NAMALWA (cell line): ENCODE results near the gene HYAL2.
"Not testable (repeated sequence)": the region's sequence is repeated elsewhere in the genome, so short reads cannot be mapped to it uniquely, and the experiment has no call there.

Experiments used
- DNase-seq: peaks from one replicate; pipeline ENCODE4 v3.0.0-alpha.2; 2015; ENCODE audit warnings: low spot score

HYAL2 gene

DNA sequence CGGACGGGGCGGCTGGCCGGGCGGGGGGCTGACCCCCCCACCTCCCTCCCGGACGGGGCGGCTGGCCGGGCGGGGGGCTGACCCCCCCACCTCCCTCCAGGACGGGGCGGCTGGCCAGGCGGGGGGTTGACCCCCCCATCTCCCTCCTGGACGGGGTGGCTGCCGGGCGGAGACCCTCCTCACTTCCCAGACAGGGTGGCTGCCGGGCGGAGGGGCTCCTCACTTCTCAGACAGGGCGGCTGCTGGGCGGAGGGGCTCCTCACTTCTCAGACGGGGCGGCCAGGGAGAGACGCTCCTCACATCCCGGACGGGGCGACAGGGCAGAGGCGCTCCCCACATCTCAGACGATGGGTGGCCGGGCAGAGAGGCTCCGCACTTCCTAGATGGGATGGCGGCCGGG, 10.5 kb downstream of the HYAL2 start:
- DNase-seq: not testable (repeated sequence)

DNA sequence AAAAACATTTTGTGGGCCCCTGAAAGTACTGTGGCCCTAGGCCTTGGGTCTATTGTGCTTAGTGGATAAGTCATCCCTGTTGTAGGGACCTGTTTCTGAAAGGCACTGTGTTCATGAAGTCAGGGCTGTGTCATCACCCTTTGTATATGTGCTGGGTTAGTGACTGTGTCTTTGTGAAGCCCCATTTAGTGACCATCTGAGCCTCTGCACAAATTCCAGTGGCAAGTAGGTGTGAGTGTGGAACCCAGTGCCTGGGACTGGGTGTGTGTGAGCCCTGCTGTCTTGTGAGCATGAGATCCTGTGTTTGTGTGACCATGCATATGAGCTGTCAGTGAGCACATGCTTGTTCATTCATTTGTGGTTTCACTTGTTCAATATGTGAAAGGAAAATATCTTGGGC, 17.9 kb downstream of the HYAL2 start:
- DNase-seq: no peak

DNA sequence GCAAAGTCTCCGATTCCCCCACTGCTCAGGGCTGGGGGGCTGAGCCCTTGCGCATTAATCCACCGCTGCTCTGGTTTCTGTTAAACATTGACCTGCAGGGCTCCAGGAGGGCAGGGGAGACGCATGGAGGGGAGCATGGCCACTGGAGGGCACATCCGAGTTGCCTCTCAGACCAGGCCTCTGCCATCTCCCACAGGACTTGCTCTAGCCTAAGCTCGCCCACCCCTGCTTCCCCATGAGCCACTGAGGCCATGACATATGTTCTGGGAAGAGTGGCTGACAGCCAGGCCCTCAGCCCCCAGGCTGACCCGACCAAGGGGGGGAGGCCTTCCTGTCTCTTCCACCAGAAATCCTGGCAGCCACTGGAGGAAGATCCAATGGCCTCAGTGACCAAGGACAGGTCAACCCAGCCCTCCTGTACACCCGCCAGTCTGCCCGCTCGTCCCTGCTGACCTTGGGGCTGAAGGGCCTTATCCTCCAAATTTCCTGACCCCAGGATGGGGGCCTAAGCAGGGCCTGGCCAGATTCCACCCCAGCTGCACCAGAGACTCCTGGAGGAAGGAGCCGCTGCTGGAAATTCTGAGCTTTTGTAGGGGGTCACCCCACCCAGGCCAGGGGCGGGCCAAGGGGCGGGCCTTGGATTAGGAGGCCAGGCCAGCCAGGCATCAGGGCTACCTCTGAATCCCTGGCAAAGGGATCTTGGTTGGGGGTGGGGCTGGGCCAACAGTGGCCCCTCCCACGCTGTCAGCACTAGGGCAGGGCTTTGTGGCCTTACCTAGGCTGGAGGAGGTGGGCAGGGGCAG, 19.3 kb downstream of the HYAL2 start, which contains the start of gene HYAL1:
Gene HYAL1 (minus strand): TSS at position 562 of the 803 bp plus-strand sequence. CDS start 618 bp downstream, outside the sequence.
- no peak for DNase-seq

DNA sequence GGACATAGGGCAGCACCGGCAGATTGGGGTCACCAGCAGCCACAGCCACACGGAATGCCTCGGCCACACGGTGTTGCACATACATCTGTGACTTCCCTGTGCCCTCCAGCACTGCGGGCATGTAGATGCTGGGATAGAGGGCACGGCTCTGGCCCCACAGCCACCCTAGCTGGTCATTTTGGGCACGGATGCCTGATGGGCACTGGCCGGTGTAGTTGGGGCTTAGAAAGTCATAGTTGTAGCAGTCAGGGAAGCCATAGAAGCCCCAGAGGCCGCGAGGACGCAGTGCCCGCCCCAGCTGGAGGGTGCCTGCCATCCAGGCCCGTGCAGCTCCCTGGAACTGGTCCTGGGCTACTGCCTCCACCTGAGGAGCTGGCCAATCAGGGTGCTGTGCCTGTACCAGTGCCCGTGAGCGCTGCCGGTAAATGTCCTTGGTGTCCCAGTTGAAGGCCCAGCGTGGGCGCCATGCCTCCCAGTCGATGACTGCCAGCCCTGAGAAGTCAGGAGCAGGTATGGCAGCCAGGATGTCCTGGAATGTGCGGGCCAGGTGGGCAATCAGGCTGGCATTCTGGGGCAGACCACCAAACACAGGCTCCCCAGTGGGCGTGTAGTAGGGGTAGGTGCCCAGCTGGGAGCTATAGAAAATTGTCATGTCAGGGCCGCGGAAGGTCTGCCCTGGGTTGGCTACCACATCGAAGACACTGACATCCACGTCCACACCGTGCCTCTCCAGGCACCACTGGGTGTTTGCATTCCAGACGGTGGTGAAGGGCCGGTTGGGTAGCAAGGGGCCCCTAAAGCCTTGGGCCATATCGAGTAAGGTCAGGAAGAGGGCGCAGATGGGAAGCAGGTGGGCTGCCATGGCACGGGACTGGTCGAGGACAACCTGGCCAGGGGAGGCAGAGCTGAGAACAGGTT, 20.2 kb downstream of the HYAL2 start:
- DNase-seq: no peak

DNA sequence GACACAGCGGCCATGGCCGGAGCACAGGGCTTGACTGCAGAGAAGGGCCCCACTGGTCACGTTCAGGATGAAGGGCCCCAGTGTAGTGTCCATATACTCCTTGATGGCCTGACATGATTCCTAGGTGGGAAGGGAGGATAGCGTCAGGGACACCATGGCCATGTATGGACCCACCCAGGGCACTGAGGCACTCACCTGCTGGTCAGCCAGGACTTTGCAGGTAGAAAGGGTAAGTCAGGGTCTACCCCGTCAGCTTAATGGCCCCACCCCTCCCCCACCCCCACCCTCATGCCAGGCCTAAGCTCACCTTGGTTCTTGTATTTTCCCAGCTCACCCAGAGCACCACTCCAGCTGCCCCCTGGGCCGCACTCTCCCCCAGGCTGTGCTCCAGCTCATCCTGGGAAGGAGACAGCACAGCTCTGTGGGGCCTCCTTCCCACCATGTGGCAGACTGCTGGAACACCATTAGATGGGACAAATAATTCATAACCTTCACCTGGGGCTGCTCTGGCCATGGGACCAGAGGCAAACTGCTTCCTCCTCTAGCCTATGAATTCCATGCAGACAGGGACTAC, 21.8 kb downstream of the HYAL2 start:
- DNase-seq: no peak

DNA sequence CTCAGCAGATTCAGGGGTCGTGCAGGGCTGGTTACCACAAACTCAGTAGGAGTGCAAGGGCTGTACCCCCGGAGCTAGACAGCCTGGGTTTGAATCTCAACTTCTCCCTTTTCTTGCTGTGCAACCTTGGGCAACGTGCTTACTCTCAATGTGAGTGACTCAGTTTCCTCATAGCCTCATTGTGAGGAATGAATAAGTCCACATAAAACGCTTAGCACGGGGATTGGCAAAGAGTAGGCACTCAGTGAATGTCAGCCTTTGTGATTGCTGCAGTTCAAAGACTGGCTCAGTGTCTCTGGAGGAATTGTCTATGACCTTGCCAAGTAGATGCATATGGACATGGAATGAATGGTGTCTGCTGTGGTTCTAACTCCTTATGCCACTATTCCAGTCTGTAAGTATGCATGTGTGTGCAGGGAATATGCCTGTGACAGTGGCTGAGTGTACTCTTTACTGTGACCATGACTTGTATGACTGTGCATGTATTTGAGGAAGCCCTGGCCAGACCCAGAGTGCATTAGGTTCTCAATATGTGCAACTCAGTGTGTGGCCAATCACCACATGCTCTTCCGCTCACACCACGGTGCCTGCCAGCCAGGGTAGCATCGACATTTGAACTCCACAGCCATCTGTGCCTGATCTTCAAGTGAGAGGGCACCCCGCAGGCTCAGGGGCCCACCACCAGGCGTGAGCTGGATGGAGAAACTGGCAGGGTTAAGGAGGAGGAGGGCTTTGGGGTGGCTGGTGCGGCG, 22.4 kb downstream of the HYAL2 start:
- no peak for DNase-seq

DNA sequence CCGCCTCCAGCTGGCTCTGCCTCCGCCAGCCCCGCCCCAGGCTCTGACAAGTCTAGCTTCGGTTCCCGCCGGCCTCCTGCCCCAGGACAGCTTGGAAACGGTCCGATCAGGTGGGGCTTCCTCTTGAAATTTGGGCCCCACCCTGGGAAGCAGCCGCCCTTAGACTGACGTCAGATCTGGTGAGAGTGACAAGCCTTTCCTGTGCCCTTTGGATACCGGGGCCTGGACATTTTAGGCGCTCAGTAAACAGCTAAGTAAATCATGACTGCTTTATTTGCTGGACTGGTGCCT, 23.0 kb downstream of the HYAL2 start:
- DNase-seq: no peak

DNA sequence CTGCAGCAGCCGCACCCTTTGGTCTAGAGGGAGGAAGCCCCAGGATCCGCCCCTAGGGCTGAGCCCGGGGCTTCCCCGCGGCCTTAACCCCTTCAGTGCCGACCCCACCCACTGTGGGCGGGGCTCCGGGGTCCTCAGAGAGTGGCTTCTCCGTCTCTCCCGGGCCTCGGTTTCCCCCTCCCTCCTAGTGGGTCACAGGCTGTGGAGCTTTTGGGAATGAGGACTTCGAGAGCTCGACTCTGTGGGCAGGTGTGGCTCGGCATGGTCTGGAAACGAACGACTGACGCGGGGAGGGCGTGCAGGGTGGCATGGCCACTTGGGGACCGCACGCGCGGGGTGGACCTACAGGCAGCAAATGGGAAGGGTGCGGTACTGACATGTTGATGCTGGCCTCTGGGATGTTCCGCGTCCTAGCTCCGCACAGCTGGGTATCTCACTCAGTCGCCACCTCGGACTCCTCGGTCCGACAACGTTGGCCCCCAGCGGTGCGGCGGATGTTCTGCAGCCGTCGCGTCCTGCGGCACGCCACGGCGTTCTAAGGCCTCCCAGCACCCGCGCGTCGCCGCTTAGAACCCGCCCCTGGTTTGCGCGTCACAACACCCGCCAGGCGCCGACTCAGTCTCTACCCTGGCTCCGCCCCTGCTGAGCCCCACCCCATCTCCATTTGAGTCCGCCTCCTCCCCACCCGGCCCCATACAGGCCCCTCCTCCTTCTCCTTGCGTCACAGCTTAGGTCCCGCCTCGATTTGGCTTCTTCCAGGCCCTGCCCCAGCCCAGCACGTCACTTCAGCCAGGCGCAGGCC, 23.5 kb downstream of the HYAL2 start, which contains the start of the genes HYAL3 and NAA80:
Gene HYAL3 (minus strand): TSS at position 570 of the 802 bp plus-strand sequence. CDS start 3,803 bp downstream, outside the sequence.
Gene NAA80 (minus strand): TSS at position 570 of the 802 bp plus-strand sequence. CDS start 1,942 bp downstream, outside the sequence.
- DNase-seq: peak; percentile 95

DNA sequence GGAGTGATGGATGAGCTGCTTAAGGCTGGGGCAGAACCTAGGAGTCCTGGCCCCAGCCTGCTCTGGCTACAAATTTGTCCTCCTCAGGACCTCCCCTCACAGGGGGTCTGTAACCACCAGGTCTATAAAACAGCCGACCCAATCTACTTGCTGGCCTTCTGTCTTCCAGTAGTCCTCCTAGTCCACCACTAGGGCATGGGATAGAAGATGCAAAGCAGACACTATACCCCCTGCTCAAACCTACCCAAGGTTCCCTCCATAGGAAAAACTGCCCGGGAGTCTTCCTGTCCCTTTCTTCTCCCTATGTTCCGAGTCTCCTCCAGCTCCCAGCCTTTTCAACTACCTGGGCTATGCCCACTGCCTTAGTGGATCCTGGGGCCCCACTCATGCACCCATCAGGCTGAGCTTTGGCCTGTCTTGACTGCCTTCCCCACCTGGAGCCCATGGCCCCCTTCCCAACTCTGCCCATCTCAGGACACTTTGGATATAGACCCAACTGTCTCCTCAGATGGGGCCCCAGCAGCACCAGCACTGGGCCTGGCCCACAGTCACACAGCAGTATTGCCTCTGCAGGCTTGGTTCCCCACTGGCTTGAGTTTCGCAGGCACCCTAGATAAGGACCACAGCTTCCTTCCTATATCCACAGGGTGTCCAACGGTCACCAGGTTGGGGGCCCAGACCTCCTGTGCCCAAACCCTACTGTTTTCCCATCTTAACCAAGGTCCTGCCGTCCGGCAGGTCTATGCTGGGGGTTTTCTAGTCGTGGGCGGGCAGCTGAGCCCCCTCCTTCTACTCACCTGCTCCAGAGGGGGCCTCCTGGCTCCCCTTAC, 24.4 kb downstream of the HYAL2 start:
- DNase-seq: no peak

DNA sequence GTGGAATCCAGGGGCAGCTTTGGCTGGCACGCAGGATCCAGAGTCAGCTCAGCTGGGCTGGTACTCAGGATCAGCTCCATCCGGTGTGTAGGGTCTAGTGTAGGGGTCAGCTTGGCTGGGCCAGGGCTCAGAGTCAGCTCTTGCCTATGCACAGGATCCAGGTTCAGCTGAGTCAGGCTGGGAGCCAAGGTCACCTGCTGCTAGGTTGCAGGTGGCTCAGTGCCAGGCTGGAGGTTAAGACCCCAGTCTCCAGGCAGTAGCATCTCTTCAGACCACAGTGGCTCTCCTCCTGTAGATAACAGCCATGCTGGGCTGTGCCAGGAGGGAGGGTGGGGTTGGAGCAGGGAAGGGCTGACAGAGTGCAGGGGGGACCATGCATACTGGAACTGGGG, 25.2 kb downstream of the HYAL2 start:
- DNase-seq: no peak

DNA sequence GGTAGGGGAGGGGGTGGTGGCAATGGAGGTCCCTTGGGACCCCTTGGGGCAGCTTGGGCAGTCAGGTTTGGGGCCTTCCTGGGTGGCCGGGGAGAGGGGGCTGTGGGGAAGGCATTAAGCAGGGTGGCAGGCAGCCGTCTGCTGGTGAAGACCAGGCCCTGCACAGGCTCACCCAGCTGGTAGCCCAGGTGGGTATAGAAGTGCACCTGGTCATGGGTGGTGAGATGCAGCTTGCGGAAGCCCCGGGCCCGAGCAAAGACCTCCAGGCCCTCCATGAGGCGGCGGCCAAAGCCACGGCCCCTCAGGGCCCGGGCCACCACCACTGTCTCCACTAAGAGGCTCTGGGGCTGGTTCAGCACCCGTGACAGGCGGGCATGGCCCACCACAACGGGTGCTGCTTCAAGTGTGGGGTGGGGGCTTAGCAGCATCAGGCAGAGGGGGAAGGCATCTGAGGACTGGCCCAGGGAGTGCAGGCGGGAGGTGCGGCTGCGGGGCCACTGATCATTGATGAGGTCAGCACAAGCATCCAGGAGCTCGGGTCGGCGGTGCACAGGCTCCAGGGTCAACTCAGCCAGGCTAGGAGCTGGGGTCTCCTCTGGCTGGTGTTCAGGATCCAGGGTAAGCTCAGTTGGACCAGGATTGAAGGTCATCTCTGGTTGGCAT, 25.7 kb downstream of the HYAL2 start:
- DNase-seq: no peak

DNA sequence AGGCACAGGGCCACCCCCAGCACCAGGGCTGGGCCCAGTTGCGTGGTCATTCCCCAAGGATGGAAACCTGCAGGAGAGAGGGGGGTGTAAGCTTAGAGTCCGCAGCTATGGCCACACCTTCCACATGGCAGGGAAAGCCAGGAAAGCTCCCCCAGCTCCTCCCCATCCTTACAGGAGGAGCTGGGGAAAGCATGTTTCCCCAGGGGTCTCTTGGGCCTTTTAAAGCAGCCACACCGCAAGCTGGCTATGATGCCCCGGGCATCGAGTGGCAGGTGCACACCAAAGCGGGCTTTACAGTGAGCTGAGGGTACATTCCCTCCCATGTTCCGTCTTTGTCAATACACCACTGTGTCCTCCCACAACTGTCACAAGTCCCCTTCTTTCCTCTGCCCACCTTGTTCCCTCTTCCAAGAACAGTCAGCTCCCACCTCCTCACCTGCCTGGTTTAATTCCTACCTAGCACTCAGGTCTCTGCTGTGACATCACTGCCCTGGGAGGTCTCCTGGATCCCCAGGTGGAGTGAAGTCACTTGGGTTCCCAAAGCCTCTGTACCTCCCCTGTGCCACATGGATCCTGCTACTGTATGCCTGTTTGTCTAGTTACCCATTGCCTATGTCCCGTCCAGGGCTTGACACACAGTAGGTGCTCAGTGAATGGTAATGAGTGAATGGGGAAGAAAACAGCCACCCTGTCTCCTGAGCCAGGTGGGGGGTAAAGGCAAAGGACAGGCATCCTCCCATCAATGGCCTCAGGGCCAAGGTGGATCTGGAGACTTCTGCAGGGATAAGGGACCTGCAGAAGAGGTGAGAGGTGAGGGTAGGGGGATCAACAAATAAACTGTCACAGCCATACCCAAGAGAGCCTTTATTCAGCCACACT, 26.8 kb downstream of the HYAL2 start:
- no peak for DNase-seq

DNA sequence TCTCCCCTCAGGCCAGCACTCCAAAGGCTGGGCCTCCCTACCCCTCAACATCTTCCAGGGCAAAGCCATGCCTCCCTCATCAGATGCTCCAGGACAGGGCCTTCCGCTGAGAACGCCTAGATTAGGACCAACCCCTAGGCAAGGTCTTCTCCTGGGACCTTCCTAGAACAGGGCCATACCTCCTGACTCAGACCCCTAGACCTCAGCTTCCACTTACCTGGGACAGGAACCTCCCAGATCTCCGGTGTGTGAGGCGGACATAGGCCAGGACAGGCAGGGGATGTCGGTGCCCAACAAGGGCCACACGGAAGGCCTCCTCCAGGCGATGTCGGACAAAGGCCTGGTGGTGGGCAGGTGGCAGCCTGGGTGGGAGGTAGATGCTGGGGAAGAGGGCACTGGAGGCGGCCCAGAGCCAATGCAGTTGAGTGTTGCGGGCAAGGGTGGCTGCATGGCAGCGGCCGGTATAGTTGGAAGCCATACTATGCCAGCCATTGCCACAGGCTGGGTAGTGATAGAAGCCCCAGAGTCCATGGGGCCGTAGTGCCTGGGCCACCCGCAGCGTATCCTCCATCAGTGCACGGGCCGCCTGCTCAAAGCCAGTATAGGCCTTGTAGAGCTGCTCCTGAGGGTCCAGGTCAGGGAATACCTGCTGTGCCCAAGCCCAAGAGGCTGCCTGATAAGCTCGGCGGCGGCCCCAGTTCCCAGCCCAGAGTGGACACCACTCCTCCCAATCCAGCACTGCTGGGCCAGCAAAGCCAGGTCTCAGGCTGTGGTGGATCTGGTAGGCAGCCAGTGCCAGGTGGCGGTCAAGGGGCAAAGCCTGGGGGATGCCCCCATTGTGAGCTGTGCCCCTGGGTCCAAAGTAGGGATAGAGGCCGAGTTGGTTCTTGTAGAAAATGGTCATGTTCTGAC, 27.8 kb downstream of the HYAL2 start:
- DNase-seq: no peak

DNA sequence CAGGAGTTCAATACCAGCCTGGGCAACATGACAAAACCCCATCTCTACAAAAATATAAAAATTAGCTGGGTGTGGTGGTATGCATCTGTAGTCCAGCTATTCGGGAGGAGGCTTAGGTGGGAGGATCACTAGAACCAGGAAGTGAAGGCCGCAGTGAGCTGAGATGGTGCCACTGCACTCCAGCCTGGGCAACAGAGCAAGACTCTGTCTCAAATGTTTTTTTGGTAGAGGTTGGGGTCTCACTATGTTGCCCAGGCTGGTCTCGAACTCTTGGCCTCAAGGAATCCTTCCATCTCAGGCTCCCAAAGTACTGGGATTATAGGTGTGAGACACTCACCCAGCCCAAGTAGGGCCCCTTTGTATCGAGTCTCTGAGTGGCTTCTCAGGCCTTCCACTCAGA, 28.5 kb downstream of the HYAL2 start:
- no peak for DNase-seq

DNA sequence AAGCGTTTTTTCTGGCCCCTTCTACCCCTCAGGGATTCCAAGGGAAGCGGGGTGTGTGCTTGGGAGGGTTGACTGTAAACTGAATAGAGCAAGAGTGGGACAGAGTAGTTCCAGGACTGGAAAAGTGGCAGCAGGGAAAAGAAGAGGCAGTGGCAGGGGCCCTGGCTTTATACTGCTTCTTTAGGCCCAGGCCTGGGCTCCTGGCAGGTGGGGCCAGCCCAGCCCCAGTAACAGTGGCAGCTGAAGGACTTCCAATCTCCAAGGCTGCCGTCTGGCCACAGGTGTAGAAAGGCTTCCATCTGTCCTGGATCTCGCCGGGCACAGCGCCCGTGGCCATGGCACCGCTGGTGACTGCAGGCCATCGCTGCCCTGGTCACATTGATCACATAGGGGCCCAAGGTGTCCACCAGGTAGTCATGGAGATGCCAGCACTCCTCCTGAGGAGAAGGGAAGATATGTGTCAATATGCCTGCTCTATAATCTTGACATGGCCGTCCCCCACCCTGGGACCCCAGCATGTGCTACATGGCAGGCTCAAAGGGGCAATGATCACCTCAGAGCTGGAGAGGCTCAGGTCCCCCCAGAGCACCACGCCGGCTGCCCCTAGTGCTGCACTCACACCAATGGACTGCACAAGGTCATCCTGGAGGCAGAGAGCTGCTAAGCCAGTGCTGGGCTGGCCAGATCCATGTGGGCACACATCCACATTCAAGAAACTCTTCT, 29.3 kb downstream of the HYAL2 start:
- DNase-seq: no peak

DNA sequence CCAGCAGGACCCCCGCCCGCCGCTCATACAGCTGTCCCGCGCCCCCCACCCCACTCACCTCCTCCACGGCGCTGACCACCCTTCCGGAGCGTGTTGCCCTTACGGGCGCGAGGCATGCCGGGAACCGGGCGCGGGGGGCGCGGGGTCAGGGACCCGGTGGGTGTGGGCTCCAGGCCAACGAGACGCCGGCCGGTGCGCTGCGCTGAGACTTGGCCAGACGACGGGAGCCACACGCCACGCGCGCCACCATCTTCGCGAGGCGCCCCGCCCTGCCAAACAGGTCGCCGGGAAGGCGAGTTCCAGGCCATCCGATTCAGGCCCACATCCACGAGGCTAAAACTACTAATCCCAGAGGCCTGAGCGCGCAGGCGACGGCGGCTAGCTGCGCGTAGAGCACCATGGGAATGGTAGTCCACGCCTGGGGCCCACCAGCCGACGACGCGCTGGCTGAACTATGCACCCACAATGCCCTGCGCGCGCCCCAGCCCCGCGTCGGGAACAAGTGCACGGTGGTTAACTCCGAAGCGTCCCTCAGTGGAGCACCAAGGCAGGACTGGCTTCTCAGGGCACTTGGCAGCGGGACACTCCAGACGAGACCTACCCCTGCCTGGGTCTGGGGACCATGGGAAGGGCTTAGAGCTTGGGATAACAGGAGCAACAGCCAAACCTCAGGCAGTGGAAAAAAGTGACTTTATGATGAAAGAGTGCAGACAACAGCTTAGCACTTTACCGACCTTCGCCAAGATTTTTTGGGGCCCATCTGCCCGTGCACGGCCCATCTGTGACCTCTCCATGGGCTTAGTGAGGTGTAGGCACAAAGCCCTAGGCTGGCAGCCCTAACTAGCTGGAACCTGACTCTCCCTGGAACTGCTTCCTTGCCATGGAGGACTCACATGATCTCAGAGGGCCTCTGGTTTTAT, 30.1 kb downstream of the HYAL2 start, which contains the start of gene IFRD2:
Gene IFRD2 (minus strand): TSS at position 271 of the 920 bp plus-strand sequence. CDS start 155 bp downstream, at position 116.
- DNase-seq: peak; percentile 92
